HG03045 (cell line): Measurements from ENCODE around the gene RRAGD.

Source experiments
- ATAC-seq: cut with Tn5 transposase; IDR thresholded peaks from one replicate; pipeline ENCODE4 v1.9.1; 2021; ENCODE audit warnings: mild to moderate bottlenecking, moderate library complexity; ENCODE audit not compliant: unreplicated experiment

Gene RRAGD

GRCh38 chr6:89412071-89413005 lies at the start of gene RRAGD:
TSS of gene RRAGD (minus strand) at chr6:89412273. CDS start at chr6:89411993, 280 bp downstream.
- ATAC-seq: peak; percentile 81

- no peak for ATAC-seq
These were observed 48.6 kb upstream of the RRAGD start for GRCh38 chr6:89460713-89461112.

GRCh38 chr6:89459501-89459900 lies 47.4 kb upstream of the RRAGD start:
- no peak for ATAC-seq

- ATAC-seq: no peak
These were observed 46.6 kb upstream of the RRAGD start for GRCh38 chr6:89458704-89459103.

- ATAC-seq: no peak
These were observed 42.2 kb upstream of the RRAGD start for GRCh38 chr6:89454300-89454699.

- ATAC-seq: no peak
These were observed 40.2 kb upstream of the RRAGD start for GRCh38 chr6:89452281-89452680.

GRCh38 chr6:89449193-89449592 lies 37.1 kb upstream of the RRAGD start:
- no peak for ATAC-seq

GRCh38 chr6:89443658-89444057 lies 31.6 kb upstream of the RRAGD start:
- no peak for ATAC-seq

- no peak for ATAC-seq
These were observed 28.1 kb upstream of the RRAGD start for GRCh38 chr6:89440200-89440599.

GRCh38 chr6:89439014-89439413 lies 26.9 kb upstream of the RRAGD start:
- no peak for ATAC-seq

- ATAC-seq: no peak
These were observed 26.2 kb upstream of the RRAGD start for GRCh38 chr6:89438248-89438647.

- no peak for ATAC-seq
These were observed 24.2 kb upstream of the RRAGD start for GRCh38 chr6:89436226-89436625.

- no peak for ATAC-seq
These were observed 22.9 kb upstream of the RRAGD start for GRCh38 chr6:89434954-89435353.

GRCh38 chr6:89434150-89434499 lies 22.1 kb upstream of the RRAGD start:
- ATAC-seq: no peak

GRCh38 chr6:89433252-89434149 lies 21.4 kb upstream of the RRAGD start:
- peak; percentile 29 for ATAC-seq

- ATAC-seq: peak; percentile 93
These were observed 20.8 kb upstream of the RRAGD start, which contains the start of gene ANKRD6 for GRCh38 chr6:89432875-89433251. TSS of gene ANKRD6 (plus strand) at chr6:89433152. CDS start at chr6:89566977, 133,825 bp downstream.

GRCh38 chr6:89430201-89430962 lies 18.3 kb upstream of the RRAGD start:
- ATAC-seq: no peak

GRCh38 chr6:89416796-89417195 lies 4.7 kb upstream of the RRAGD start:
- ATAC-seq: no peak

GRCh38 chr6:89415185-89415584 lies 3.1 kb upstream of the RRAGD start:
- no peak for ATAC-seq

GRCh38 chr6:89414215-89414614 lies 2.1 kb upstream of the RRAGD start:
- no peak for ATAC-seq

- no peak for ATAC-seq
These were observed 930 bp upstream of the RRAGD start for GRCh38 chr6:89413006-89413400.
